Motor neuron (in vitro differentiated cells): ENCODE measurements around the gene THADA. TPM values are rescaled to one million over a fixed set of nuclear protein-coding genes. Genes with fewer than 3 reads are reported as not detected.

Experiments used
- ATAC-seq, 8 experiments: fragments of 200-7000 bp; cut with Tn5 transposase; replicated peaks in 6 of 8; 2 replicates each; pipeline ENCODE4 v1.8.0; 2021; ENCODE audit warnings: mild to moderate bottlenecking in 8 of 8, moderate library complexity in 8 of 8
- H3K27ac ChIP-seq, 2 donors: fragments of 250-450 bp; sonication (Bioruptor Pico); 2 replicates each; pipeline ENCODE4 v1.9.0; 2021; ENCODE audit warnings: antibody characterized with exemption in 2 of 2, mild to moderate bottlenecking in 2 of 2, moderate library complexity in 1 of 2
- H3K4me1 ChIP-seq, 2 donors: fragments of 250-450 bp; sonication (Bioruptor Pico); replicated peaks in 1 of 2; 2 replicates each; pipeline ENCODE4 v1.6.1; 2021; ENCODE audit warnings: antibody characterized with exemption in 2 of 2, mild to moderate bottlenecking in 2 of 2, moderate library complexity in 1 of 2
- H3K4me3 ChIP-seq, 5 donors: fragments of 250-450 bp; sonication (Bioruptor Pico); 2 replicates each; pipeline ENCODE4 v1.9.0; 2021; ENCODE audit warnings: antibody characterized with exemption in 5 of 5, mild to moderate bottlenecking in 5 of 5, moderate library complexity in 4 of 5
- WGBS, 10 experiments: fragments of 450-650 bp; shearing (Covaris generic); methylation state at CpG; one replicate each; pipeline ENCODE4 v1.0.0; 2022; 5-methylcytosine and 5-hydroxymethylcytosine counted together
- in situ Hi-C, 9 experiments: fragments of 400-800 bp; cut with MboI; loops; one replicate each; pipeline ENCODE4 v1.15.0; 2021; ENCODE audit warnings: low sequenced_read_pairs in 9 of 9, low pct_unique_long_range_greater_than_20kb in 2 of 9; ENCODE audit not compliant: unreplicated experiment in 9 of 9
- total RNA-seq, 8 experiments: library from RNA; unstranded; fragments of 300-600 nt; gene quantifications; 2 replicates each; pipeline versions ENCODE4 v1.2.3 to v1.2.4, GENCODE V29; 2022

THADA gene
- total RNA-seq, 8 experiments from 2014 or later = 10.4 to 33.6 (median 15.9) TPM

GRCh38 chr2:43221763-43222474 lies 373.9 kb downstream of the THADA start:
- in situ Hi-C loops = loop anchor here in 3 of 9 experiments (10.0 to 25.0 kb wide), 3 partner anchors 247 to 377 kb away; no protein-coding TSS in a partner anchor
- peak; percentile 6 to 61 (median 52) for ATAC-seq
- H3K4me3 ChIP-seq = peak overlapping the region; percentile 6 to 77 (median 12)
- H3K27ac ChIP-seq = peak overlapping the region in 1 of 2 donors; percentile 82
- H3K4me1 ChIP-seq = peaks cover 40 to 44% of the 10 kb centered on the region in 2 donors
- WGBS, 10 experiments = 0 to 20% (median 5%) methylated on average over 2 to 5 of the region's 8 CpGs; no CpG with 5 or more reads in 1 of the 10 experiments

DNA sequence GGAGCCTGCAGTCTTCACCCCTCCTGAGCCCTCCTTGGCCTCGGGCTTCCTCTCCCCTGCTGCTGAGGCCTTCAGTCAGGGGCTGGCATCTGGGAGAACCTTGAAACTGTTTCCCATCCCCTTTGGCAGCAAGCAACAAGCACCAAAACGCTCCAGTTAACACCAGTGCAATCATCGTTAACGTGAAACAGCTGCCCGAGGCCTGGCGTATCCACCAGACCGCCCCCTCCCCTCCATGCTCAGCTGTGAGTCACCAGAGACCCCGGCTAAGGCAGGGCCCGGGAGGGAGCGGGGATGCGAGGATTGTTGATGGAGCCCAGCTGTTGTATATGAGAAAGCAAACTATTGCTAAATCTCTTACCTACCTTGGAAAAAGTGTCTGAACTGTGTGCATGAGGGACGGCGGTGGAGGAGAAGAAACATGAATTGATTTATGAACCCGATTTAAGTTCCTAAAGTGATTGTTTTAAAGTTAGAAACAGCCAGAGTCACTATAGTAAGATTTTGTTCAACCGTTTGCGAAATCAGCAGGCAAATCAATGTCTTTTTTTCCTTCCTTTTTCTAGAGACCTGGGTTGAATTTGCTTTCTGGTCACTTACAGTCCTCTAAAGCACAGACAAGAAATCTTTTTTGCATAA lies 374.6 kb downstream of the THADA start:
- peaks cover 40 to 44% of the 10 kb centered on the region in 2 donors for H3K4me1 ChIP-seq
- peak overlapping the region; percentile 6 to 77 (median 12) for H3K4me3 ChIP-seq
- in situ Hi-C loops = loop anchor here in 3 of 9 experiments (10.0 to 25.0 kb wide), 3 partner anchors 246 to 376 kb away; no protein-coding TSS in a partner anchor
- H3K27ac ChIP-seq = peak overlapping the region; percentile 50 to 82
- peak; percentile 0 to 42 (median 20) for ATAC-seq
- 0 to 17% (median 6%) methylated on average over 3 to 9 of the region's 16 CpGs; no CpG with 5 or more reads in 1 of the 10 experiments for WGBS, 10 experiments

- no peak for ATAC-seq
- Histone ChIP-seq H3K4me3 (peak overlapping the region in 3 of 5 donors; percentile 12 to 77 (median 60)), H3K4me1 (peaks cover 40 to 44% of the 10 kb centered on the region in 2 donors), H3K27ac (peak overlapping the region; percentile 50 to 82)
- 0 to 67% (median 25%) methylated on average over 2 to 5 of the region's 5 CpGs; no CpG with 5 or more reads in 1 of the 10 experiments for WGBS, 10 experiments
- in situ Hi-C loops = loop anchor here in 3 of 9 experiments (10.0 to 25.0 kb wide), 3 partner anchors 246 to 376 kb away; no protein-coding TSS in a partner anchor
Observed at GRCh38 chr2:43220760-43221123, 375.1 kb downstream of the THADA start.

DNA sequence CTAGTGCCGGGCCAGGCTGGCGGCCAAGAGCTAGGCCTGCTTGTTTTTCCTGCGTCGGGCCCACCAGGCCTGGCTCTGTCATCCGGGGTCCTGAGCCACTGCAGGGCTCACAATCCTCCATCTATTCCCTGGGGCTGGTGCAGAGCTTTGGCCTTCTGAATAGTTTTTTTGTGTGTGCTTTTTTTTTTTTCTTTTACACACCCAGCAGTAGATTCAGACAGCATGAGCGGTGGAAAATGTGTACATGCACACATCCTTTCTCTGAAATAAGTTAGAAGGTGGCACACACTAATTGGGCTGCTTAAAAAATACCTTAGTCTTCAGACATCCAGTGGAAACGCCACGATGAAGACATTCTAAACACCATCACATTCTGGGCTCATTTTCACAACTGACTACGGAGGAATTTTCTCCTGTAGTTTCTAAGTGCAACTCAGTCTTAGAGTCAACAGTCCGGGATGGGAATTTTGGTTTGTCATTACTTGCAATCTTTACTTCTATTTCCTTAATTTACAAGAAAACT lies 375.5 kb downstream of the THADA start:
- Histone ChIP-seq H3K4me1 (peaks cover 40 to 44% of the 10 kb centered on the region in 2 donors), H3K27ac (peak overlapping the region; percentile 36 to 82), H3K4me3 (peak overlapping the region in 3 of 5 donors; percentile 14 to 77 (median 60))
- WGBS, 10 experiments = 2 to 45% (median 17%) methylated on average over 1 to 9 of the region's 10 CpGs; no CpG with 5 or more reads in 1 of the 10 experiments
- in situ Hi-C loops = loop anchor here in 3 of 9 experiments (10.0 to 25.0 kb wide), 3 partner anchors 245 to 375 kb away; no protein-coding TSS in a partner anchor
- ATAC-seq = peak in 2 of 8 experiments; percentile 3 to 5

DNA sequence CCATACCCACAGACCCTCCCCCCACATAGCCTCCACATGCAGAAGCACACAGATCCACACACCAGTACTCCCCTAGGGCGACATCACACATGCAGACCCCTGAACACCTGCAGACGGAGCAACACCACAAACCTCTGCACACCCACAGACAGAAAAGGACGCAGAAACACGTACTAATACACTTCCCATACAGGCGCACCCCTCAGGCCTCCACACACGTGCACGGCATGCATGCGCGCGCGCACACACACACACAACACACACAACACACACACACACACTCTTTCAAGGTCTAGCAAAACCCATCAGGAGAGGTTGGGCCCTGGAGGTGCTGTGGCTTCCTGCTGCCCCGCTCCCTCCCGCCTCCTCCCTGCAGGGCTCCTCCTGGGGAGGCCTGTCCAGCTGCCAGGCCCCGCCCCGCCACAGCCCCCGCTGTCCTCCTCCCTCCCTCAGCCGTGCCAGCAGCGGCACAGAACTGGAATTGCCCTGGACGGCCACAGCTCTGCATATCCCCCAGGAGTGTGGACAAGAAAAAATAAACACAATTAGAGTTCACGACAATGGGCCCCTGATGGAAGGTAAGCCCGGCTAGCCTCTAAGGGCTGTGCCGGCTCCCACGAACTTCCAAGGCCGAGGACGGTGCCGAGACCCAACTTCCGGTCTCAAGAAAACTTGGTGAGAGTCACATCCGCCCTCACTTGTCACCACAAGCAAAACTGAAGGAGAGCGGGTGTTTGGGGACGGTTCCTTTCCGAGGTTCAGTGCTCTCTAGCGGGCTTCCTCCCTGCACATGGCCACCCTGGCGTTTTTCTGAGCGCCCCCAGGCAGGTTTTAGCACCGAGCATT lies 376.2 kb downstream of the THADA start:
- peak; percentile 39 to 58 (median 47) for ATAC-seq
- Histone ChIP-seq H3K27ac (peak overlapping the region; percentile 36 to 82), H3K4me3 (peak overlapping the region in 3 of 5 donors; percentile 14 to 77 (median 60)), H3K4me1 (peaks cover 40 to 44% of the 10 kb centered on the region in 2 donors)
- in situ Hi-C loops = loop anchor here in 3 of 9 experiments (10.0 to 25.0 kb wide), 3 partner anchors 245 to 375 kb away; no protein-coding TSS in a partner anchor
- 0 to 47% (median 0%) methylated on average over 2 to 7 of the region's 35 CpGs; no CpG with 5 or more reads in 3 of the 10 experiments for WGBS, 10 experiments

DNA sequence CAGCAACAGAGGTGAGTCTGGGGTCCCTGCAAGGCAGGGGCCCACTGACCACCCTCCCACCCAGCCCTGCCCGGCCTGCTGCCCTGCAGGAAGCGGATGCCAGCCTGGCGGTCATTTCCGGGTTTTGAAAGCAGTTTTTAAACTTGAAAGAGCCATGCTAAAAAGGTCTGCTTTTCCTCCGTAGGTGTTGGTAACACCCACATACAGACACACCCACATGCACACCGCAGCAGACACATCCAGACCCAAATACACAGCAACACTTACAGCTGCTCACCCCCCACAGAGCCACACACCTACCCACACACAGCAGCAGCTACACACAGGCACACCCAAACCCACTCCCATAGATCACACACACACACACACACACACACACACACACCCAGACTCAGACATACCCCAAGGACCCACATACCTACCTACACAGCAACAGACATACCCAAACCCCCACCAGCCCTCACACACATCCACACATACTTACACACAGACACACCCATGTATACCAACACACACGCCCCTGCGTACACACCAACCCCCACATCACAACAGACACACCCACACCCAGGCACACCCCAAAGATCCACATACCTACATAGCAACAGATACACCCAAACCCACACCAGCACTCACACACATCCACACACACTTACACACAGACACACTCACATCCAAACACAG lies 377.0 kb downstream of the THADA start:
- ATAC-seq = peak in 3 of 8 experiments; percentile 0 to 10 (median 6)
- H3K4me3 ChIP-seq = peak overlapping the region in 1 of 5 donors; percentile 77
- 10 to 74% (median 27%) methylated on average over 1 to 3 of the region's 8 CpGs; no CpG with 5 or more reads in 6 of the 10 experiments for whole genome bisulfite sequencing, 10 experiments
- H3K27ac ChIP-seq = peak overlapping the region in 1 of 2 donors; percentile 82
- in situ Hi-C loops = loop anchor here in 1 of 9 experiments (25.0 kb wide), 1 partner anchor 257 kb away; no protein-coding TSS in a partner anchor
- H3K4me1 ChIP-seq = peaks cover 40 to 44% of the 10 kb centered on the region in 2 donors

- in situ Hi-C loops = loop anchor here in 1 of 9 experiments (25.0 kb wide), 1 partner anchor 256 kb away; no protein-coding TSS in a partner anchor
- peaks cover 40 to 44% of the 10 kb centered on the region in 2 donors for H3K4me1 ChIP-seq
- H3K27ac ChIP-seq = peak overlapping the region in 1 of 2 donors; percentile 69
- no peak for ATAC-seq
- 0 to 54% (median 33%) methylated on average over 1 to 9 of the region's 13 CpGs for WGBS, 10 experiments
- H3K4me3 ChIP-seq = no peak overlapping the region
Observed at GRCh38 chr2:43218155-43218701, 377.6 kb downstream of the THADA start.

DNA sequence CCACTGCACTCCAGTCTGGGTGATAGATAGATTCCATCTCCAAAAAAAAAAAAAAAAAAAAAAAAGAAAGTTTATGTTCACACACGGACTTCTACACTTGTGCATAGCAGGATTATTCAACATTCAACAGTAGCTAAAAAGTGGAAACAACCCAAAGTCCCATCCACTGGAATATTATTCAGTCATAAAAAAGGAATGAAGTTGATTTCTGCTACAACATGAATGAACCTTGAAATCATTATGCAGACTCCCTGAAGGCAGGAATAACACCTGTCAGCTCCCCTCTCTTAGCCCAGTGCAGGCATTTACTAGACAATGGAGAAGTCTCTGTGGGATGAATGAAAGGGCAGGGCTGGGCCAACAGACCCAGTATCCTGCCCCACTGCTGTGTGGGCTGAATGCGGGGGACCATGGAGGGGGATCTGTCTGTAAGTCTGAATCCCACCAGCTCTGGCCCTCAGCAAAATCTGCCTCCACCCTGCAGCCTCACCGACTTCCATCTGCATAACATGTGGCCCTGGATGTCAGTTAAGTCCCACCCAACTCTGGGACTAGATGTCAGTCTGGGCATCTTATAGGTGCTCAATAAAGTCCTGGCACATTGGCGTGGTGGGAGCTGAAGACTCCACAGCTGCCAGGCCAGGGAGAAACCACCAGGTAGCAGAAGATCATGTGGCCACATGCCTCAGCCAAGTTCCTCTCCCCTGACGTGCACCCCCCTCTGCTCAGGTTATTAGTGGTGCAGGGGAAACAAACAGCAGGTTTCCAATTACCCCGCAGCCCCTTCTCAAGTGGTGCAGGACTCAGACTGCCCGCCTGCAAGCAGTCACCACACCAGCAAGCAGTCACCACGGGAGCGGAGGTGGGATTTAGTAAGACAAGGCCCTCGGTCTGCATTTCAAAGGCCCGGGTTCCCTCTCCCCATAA lies 378.3 kb downstream of the THADA start:
- in situ Hi-C loops = loop anchor here in 1 of 9 experiments (25.0 kb wide), 1 partner anchor 255 kb away; no protein-coding TSS in a partner anchor
- 29 to 100% (median 63%) methylated on average over 1 to 9 of the region's 11 CpGs; no CpG with 5 or more reads in 2 of the 10 experiments for WGBS, 10 experiments
- no peak for ATAC-seq
- Histone ChIP-seq H3K27ac (peak overlapping the region in 1 of 2 donors; percentile 69), H3K4me3 (no peak overlapping the region), H3K4me1 (peaks cover 40 to 44% of the 10 kb centered on the region in 2 donors)

DNA sequence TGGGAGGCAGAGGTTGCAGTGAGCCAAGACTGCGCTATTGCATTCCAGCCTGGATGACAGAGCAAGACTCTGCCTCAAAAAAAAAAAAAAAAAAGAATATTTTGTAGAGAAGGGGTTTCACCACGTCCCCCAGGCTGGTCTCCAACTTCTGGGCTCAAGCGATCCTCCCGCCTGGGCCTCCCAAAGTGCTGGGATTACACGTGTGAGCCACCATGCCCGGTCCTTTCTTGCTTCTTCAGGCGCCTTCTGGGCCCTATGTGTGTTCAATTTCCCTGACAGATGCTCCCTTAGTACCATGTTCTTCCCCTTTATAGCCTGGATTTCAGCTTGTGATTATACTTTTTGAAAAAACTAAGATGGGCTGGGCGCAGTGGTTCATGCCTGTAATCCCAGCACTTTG lies 379.2 kb downstream of the THADA start:
- H3K4me1 ChIP-seq = peaks cover 40 to 41% of the 10 kb centered on the region in 2 donors
- no peak for ATAC-seq
- H3K4me3 ChIP-seq = no peak overlapping the region
- WGBS, 10 experiments = 77 to 100% (median 100%) methylated on average over 1 to 4 of the region's 8 CpGs; no CpG with 5 or more reads in 1 of the 10 experiments
- in situ Hi-C loops = loop anchor here in 1 of 9 experiments (25.0 kb wide), 1 partner anchor 254 kb away; no protein-coding TSS in a partner anchor
- H3K27ac ChIP-seq = no peak overlapping the region

DNA sequence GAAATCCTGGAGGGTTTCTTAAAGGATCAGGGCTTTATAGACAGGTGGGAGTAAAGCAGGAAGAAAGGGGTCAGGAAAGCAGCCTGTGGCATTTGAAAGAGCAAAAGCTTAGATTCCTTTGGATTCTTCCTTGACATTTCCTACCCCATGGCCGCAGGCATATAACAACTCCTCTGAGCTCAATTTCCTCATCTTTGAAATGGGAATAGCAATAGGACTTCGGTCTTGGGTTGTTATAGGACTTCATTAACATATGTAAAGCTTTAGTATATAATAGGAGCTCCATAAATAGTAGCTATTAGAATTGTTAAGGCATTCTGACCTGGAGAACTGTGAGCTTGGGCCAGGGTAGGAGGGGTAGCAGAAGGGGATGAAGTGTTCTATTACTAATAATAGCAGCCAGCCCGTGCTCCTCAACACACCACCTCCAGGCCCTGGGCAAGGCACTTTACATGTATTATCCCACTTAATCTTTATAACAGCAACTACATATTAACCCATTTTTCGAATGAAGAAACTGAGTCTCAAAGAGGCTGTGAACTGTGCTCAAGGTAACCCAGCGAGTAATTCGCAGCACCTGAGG lies 380.1 kb downstream of the THADA start:
- in situ Hi-C loops = loop anchor here in 1 of 9 experiments (25.0 kb wide), 1 partner anchor 253 kb away; no protein-coding TSS in a partner anchor
- whole genome bisulfite sequencing, 10 experiments = 14 to 100% (median 60%) methylated on average over 1 to 6 of the region's 6 CpGs; no CpG with 5 or more reads in 2 of the 10 experiments
- H3K4me3 ChIP-seq = no peak overlapping the region
- H3K4me1 ChIP-seq = peaks cover 35 to 38% of the 10 kb centered on the region in 2 donors
- no peak for ATAC-seq
- no peak overlapping the region for H3K27ac ChIP-seq
